Measurements from ENCODE around the gene FAM24B. TPM values are rescaled to one million over a fixed set of nuclear protein-coding genes. Genes with fewer than 3 reads are reported as not detected.

FAM24B gene
- total and polyA plus RNA-seq, 4 donors, result 2.6 to 8.5 (median 5.4) TPM

DNA sequence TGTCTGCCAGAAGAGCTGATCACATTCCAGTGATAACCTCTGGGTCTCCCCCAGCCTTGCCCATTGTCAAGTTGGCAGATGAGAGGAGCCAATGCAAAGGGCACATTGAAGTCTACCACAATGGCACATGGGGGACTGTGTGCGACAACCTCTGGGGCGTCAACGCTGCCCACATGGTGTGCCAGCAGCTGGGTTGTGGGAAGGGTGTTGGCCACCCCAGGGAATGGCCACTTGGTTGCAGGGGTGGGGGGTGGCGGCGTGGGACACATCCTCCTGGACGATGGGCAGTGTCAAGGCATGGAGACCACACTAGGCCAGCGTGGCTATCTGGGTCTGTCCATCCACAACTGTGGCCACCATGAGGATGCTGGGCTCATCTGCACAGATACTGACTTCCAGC lies 77.1 kb downstream of the FAM24B start:
- Histone ChIP-seq H3K27me3 (ENCODE audit: control insufficient read depth, insufficient read depth, low read length) (peaks cover 4% of the 10 kb centered on the region), H3K4me1 (ENCODE audit: control insufficient read depth, insufficient read depth, low read length) (no peaks in the 10 kb centered on the region), H3K4me3 (ENCODE audit: low read depth, low read length) (no peak overlapping the region), H3K27ac (ENCODE audit: low read depth, low read length) (no peak overlapping the region), H3K9me3 (ENCODE audit: control insufficient read depth, insufficient read depth, low read length) (no peaks in the 10 kb centered on the region), H3K36me3 (ENCODE audit: control insufficient read depth, insufficient read depth, low read length) (no peaks in the 10 kb centered on the region)
- DNase-seq (ENCODE audit: low read depth in 4 of 6, low spot score in 6 of 6), result no peak
- whole genome bisulfite sequencing (ENCODE audit: insufficient coverage), result 96% methylated on average over 7 of the region's 7 CpGs

Other genes with a start within 250 kb of the FAM24B start
- gene C10orf120, start 179.7 kb downstream of the FAM24B start, total RNA-seq, result not detected
- not detected for gene C10orf120, start 179.7 kb downstream of the FAM24B start, polyA plus RNA-seq (ENCODE audit: insufficient read length in 2 of 2)
- under 1 TPM; 0.69 to 0.88 TPM for gene CUZD1, start 33.7 kb downstream of the FAM24B start, total RNA-seq
- 1 to 10 TPM; 1.9 to 2.0 TPM for gene CUZD1, start 33.7 kb downstream of the FAM24B start, polyA plus RNA-seq (ENCODE audit: insufficient read length in 2 of 2)
- not detected for gene FAM24A, start 31.0 kb upstream of the FAM24B start, total RNA-seq
- gene FAM24A, start 31.0 kb upstream of the FAM24B start, polyA plus RNA-seq (ENCODE audit: insufficient read length in 2 of 2), result not detected
- gene C10orf88, start 74.6 kb upstream of the FAM24B start, total RNA-seq, result 10 to 100 TPM; 11.2 to 33.7 TPM
- 10 to 100 TPM; 18.4 to 18.8 TPM for gene C10orf88, start 74.6 kb upstream of the FAM24B start, polyA plus RNA-seq (ENCODE audit: insufficient read length in 2 of 2)
- gene PSTK, start 100.8 kb upstream of the FAM24B start, total RNA-seq, result 10 to 100 TPM in 1 of 2 donors, 1 to 10 TPM in 1; 9.0 to 11.6 TPM
- 10 to 100 TPM; 12.3 to 13.6 TPM for gene PSTK, start 100.8 kb upstream of the FAM24B start, polyA plus RNA-seq (ENCODE audit: insufficient read length in 2 of 2)
- 10 to 100 TPM in 1 of 2 donors, 1 to 10 TPM in 1; 8.4 to 16.4 TPM for gene IKZF5, start 129.2 kb upstream of the FAM24B start, total RNA-seq
- 10 to 100 TPM; 17.5 to 22.8 TPM for gene IKZF5, start 129.2 kb upstream of the FAM24B start, polyA plus RNA-seq (ENCODE audit: insufficient read length in 2 of 2)
- gene ACADSB, start 129.4 kb upstream of the FAM24B start, total RNA-seq, result 10 to 100 TPM; 14.0 to 23.1 TPM
- 10 to 100 TPM; 17.2 to 18.8 TPM for gene ACADSB, start 129.4 kb upstream of the FAM24B start, polyA plus RNA-seq (ENCODE audit: insufficient read length in 2 of 2)